ENCODE data around the gene MMRN2.
A peak's percentile ranks its signal among the peaks of the same experiment; 100 is the strongest.
"Not testable (repeated sequence)": the region's sequence is repeated elsewhere in the genome, so short reads cannot be mapped to it uniquely, and the experiment has no call there.

The MMRN2 gene

DNA sequence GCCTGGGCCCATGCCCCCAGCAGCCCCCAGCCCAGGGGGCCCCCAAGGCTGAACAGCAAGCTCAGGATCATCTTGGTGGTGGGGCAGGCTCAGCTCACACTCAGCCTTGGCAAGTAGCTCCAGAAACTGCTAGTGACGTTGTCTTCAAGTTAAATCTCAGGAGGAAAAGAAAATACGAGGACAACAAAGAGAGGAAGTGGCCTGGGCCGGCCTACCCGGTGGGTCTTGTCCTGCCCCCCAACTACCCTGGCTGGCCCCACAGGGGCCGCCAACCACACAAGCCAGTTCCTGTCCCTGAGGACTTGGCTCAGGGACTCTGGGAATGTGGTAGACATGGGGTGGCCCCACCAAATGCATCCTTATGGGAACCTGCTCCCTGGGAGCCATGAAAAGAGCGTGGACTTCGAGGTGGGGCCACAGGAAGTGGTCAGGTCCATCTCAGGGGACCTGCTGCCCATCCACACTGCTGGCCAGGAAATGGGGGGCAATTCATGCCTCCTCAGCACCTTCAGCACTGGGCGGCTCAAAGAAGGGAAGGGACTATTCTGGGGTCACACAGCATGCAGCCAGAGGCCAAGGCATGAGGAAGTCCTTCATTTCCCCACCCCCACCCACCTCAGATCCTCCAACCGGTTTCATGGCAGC lies at the start of gene MMRN2:
TSS of gene MMRN2 (minus strand) at position 145 of the 645 bp plus-strand sequence. CDS start at position 71, 74 bp downstream.
- no peak for DNase-seq (ENCODE audit: low read depth, low spot score)

DNA sequence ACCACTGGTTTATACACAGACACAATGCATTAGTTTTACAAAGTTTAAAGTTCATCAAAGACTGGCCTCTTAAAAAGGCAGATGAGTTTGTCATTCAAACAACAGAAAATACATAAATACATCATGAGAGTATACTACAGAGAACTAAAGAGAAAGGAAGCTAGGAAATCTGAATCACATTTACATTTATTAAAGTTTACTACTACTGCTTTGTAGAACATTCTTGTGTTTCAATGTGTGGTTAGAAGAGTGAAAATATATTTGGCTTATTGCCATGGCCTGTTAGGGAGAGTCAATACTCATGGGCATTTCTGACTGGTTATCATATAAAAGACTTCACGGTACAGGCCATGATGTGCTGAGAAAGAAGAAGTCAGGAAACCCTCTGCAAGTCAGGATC lies 49.7 kb upstream of the MMRN2 start:
- DNase-seq (ENCODE audit: low read depth, low spot score) = not testable (repeated sequence)

GRCh38 chr10:87000491-87000890 lies 43.1 kb upstream of the MMRN2 start:
- DNase-seq (ENCODE audit: low read depth, low spot score) = no peak

GRCh38 chr10:86999802-87000403 lies 42.5 kb upstream of the MMRN2 start:
- not testable (repeated sequence) for DNase-seq (ENCODE audit: low read depth, low spot score)

GRCh38 chr10:86992929-86993328 lies 35.5 kb upstream of the MMRN2 start:
- no peak for DNase-seq (ENCODE audit: low read depth, low spot score)

GRCh38 chr10:86992456-86992855 lies 35.0 kb upstream of the MMRN2 start:
- DNase-seq (ENCODE audit: low read depth, low spot score) = no peak

GRCh38 chr10:86991362-86991761 lies 33.9 kb upstream of the MMRN2 start:
- DNase-seq (ENCODE audit: low read depth, low spot score) = not testable (repeated sequence)

- no peak for DNase-seq (ENCODE audit: low read depth, low spot score)
Observed at GRCh38 chr10:86988520-86988919, 31.1 kb upstream of the MMRN2 start.

DNA sequence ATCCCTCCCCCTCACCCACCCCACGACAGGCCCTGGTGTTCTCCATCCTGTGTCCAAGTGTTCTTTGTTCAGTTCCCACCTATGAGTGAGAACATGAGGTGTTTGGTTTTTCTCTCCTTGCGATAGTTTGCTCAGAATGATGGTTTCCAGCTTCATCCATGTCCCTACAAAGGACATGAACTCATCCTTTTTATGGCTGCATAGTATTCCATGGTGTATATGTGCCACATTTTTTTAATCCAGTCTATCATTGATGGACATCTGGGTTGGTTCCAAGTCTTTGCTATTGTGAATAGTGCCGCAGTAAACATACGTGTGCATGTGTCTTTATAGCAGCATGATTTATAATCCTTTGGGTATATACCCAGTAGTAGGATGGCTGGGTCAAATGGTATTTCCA lies 27.1 kb upstream of the MMRN2 start:
- DNase-seq (ENCODE audit: low read depth, low spot score) = not testable (repeated sequence)

GRCh38 chr10:86981716-86982115 lies 24.3 kb upstream of the MMRN2 start:
- DNase-seq (ENCODE audit: low read depth, low spot score) = no peak

- DNase-seq (ENCODE audit: low read depth, low spot score) = not testable (repeated sequence)
Observed at GRCh38 chr10:86981020-86981419, 23.6 kb upstream of the MMRN2 start.

DNA sequence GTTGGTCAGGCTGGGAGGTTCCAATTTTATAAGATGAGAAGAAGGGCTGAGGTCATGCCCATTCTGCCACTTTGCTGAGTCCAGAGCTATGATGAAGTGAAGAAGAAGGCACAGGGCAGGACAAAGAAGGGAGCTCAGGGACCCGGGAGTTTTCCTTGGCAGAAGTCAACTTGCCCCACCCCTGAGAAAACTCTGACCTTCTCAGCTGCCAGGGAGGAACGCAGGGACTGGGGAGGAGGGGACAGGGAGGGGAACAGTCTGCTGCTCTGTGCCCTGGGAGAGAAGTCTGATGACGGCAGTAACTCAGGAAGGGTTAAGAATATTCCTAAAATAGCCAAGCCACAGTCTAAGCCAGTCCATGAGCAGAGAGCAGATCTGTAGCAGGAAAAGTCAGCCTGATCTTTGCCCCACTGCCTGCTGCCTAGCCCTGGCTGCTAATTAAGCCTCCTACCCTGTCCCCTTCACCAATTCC lies 22.6 kb upstream of the MMRN2 start:
- DNase-seq (ENCODE audit: low read depth, low spot score) = no peak

DNA sequence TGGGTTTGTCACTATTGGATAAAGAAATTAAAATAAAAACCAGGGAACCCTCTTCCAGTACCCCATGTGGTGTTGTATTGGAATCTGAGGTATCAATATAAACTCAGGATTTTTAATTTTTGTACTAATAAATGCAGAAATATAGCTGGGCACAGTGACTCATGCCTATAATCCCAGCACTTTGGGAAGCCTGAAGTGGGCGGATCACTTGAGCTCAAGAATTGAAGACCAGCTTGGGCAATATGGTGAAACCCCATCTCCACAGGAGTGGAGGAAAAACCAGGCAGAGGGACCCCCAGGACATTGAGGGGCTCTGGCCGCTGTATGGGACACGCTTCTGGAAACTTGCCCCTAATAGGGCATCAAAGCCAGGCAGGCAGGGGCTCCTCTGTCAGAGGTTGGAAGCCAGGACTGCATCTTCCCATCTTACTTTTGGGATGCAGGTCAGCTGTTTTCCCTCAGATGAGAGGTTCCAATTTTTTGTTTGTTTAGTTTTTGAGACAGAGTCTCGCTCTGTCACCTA lies 21.9 kb upstream of the MMRN2 start:
- DNase-seq (ENCODE audit: low read depth, low spot score) = no peak

DNA sequence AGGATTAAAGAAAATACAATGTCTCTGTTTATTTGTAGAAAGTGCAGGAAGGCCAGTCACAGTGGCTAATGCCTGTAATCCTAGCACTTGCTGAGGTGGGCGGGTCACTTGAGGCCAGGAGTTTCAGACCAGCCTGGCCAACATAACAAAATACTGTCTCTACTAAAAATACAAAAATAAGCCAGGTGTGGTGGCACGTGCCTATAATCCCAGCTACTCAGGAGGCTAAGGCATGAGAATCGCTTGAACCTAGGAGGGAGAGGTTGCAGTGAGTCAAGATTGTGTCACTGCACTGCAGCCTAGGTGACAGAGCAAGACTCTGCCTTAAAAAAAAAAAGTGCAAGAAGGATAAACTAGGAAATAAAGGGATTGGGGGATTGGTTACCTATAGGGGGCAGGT lies 21.0 kb upstream of the MMRN2 start:
- DNase-seq (ENCODE audit: low read depth, low spot score) = not testable (repeated sequence)

DNA sequence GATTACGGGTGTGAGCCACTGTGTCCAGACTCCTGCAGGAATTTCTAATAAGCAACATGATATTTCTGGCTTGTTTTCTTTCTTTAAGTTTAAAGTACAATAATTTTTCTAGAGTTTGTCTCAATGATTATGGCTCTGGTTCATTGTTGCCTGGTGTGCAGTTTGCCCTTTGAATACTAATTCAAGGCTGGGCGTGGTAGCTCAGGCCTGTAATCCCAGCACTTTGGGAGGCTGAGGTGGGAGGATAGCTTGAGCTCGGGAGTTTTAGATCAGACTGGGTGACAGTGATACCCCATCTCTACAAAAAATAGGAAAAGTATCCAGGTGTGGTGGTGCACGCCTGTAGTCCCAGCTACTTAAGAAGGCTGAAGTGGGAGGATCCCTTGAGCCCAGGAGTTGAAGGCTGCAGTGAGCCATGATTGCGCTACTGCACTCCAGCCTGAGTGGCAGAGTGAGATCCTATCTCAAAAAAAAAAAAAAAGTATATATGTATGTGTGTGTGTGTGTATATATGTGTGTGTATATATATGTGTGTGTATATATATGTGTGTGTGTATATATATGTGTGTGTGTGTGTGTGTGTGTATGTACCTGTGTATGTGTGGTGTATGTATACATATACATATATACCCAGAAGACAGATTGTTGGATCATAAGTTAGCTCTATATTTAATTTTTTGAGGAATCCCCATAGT lies 19.1 kb upstream of the MMRN2 start:
- DNase-seq (ENCODE audit: low read depth, low spot score) = no peak

DNA sequence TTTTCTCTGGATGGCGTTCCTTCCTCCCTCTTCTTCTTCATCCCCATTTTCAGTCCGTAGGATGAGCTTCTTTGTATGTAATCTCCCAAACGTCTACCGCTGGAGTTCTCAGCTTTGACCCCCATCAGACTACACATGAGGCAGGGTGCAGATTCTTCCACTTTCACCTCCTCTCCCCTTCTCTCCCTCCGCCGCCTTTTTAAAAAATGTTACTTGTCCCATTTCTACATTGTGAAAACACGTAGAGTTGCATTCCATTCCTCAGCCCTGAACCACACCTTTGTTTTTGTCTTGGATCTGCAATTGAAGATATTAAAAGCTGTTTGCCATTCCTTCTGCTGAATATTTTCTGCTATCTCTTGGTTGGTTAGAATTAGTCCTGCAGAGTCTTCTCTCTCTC lies 17.1 kb upstream of the MMRN2 start:
- DNase-seq (ENCODE audit: low read depth, low spot score) = no peak

- no peak for DNase-seq (ENCODE audit: low read depth, low spot score)
Observed at GRCh38 chr10:86972613-86973380, 15.4 kb upstream of the MMRN2 start.

DNA sequence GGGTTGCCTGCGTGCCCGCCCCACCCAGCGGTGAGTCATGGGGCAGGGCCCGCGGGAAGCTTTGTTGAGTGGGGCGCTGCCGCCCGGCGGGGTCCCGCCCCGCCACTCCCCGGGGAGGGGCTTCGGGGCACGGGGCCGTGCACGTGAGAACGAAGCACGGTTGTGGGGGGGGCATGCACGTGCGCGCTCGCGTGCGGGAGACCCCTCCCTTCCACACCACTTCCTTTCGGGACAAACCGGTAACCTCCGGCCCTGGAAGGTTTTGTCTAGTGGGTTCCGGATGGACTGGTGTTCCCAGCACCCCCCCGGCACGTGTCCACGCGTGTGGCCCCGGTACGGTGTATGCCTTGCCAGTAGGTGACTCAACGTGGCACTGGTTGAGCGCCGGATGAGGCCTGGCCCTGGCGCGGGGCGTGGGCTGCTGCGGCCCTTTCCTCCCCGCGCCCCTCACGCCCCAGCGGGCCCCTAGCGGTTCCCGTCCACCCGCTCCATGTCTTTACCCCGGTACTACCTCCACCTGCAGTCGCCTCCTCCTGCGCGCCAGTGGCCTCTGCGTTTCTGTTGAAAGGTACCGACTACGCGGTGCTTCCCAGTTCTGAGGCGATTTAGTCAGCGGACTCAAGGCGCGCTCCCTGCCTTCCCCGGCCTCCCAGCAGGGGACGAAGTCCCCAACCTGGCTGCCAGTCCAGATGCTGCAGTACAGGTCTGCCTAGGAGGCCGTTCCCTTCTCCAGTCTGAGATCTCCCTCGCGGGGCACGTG lies 14.0 kb upstream of the MMRN2 start:
- DNase-seq (ENCODE audit: low read depth, low spot score) = peak; percentile 66

GRCh38 chr10:86970982-86971231 lies 13.5 kb upstream of the MMRN2 start:
- no peak for DNase-seq (ENCODE audit: low read depth, low spot score)

- no peak for DNase-seq (ENCODE audit: low read depth, low spot score)
Observed at GRCh38 chr10:86970162-86970981, 13.0 kb upstream of the MMRN2 start.
